GM21526 (cell line): ENCODE results near the gene PRL.

Experiments
- ATAC-seq: cut with Tn5 transposase; IDR thresholded peaks from one replicate; pipeline ENCODE4 v1.9.1; 2021; ENCODE audit warnings: moderate library complexity; ENCODE audit not compliant: unreplicated experiment, low FRiP score

The PRL gene

DNA sequence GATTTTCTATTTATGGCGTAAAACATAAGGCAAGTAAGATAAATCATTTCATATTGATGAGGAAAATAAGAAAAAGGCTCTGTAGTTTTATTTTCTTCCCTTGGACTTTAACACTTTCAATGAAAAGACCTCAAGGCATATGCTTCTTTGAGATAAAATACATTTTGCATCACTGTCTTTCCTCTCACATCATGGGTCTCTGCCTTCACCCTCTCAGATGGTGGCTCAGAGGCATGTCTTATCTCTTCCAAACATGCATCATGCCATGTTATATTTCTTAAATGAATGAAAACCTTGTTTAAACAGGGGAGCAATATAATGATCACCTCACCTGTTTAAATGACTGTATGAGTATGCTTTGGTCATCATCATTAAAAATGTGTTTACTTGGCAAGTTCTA, 59.3 kb downstream of the PRL start:
- no peak for ATAC-seq
